GM10266 (cell line): ENCODE measurements around the gene CHRM1.
A peak's percentile ranks its signal among the peaks of the same experiment; 100 is the strongest.

ENCODE experiments used
- DNase-seq: peaks from one replicate; pipeline ENCODE4 v3.0.0; 2012; ENCODE audit errors: extremely low spot score
- TF ChIP-seq, protein P1 (sequence below): IDR thresholded peaks from 2 replicates; pipeline ENCODE4 v1.5.1; 2012; ENCODE audit warnings: mild to moderate bottlenecking, low read depth; ENCODE audit not compliant: control insufficient read depth, insufficient read depth; ENCODE audit errors: missing control alignments

The CHRM1 gene

DNA sequence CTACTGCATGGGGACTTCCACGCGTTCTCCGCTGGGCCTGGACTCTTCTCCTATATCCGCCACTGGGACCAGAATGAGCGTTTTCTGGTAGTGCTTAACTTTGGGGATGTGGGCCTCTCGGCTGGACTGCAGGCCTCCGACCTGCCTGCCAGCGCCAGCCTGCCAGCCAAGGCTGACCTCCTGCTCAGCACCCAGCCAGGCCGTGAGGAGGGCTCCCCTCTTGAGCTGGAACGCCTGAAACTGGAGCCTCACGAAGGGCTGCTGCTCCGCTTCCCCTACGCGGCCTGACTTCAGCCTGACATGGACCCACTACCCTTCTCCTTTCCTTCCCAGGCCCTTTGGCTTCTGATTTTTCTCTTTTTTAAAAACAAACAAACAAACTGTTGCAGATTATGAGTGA, 32.8 kb downstream of the CHRM1 start:
- TF ChIP-seq, protein P1, sequence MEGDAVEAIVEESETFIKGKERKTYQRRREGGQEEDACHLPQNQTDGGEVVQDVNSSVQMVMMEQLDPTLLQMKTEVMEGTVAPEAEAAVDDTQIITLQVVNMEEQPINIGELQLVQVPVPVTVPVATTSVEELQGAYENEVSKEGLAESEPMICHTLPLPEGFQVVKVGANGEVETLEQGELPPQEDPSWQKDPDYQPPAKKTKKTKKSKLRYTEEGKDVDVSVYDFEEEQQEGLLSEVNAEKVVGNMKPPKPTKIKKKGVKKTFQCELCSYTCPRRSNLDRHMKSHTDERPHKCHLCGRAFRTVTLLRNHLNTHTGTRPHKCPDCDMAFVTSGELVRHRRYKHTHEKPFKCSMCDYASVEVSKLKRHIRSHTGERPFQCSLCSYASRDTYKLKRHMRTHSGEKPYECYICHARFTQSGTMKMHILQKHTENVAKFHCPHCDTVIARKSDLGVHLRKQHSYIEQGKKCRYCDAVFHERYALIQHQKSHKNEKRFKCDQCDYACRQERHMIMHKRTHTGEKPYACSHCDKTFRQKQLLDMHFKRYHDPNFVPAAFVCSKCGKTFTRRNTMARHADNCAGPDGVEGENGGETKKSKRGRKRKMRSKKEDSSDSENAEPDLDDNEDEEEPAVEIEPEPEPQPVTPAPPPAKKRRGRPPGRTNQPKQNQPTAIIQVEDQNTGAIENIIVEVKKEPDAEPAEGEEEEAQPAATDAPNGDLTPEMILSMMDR = no peak
- no peak for DNase-seq

DNA sequence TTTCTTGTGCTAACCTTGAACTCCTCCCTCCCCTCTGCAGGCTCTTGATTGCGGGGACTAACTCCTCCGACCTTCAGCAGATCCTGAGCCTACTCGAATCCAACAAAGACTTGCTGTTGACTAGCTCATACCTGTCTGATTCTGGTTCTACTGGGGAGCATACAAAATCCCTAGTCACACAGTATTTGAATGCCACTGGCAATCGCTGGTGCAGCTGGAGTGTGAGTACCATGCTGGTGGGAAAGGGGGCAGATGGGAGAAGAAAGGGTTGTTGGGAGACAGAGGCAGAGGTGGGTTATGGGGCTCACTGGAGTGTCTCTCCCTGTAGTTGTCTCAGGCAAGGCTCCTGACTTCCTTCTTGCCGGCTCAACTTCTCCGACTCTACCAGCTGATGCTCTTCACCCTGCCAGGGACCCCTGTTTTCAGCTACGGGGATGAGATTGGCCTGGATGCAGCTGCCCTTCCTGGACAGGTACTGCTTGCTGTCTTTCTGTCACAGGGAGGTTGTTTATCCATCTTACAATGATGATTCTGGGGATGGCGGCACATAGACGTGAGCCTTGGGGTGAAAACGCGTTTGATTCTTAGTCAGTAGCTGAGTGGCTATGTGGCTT, 35.9 kb downstream of the CHRM1 start:
- DNase-seq = no peak

GRCh38 chr11:62883673-62884072, 37.5 kb downstream of the CHRM1 start:
- no peak for DNase-seq
- TF ChIP-seq, protein P1 = no peak

More for the DNA sequence above, 35.9 kb downstream of the CHRM1 start:
- TF ChIP-seq, protein P1 = no peak

- DNase-seq = no peak
- TF ChIP-seq, protein P1 = no peak
These were observed 38.2 kb downstream of the CHRM1 start for GRCh38 chr11:62882788-62883501.

- TF ChIP-seq, protein P1 = no peak
- DNase-seq = no peak
These were observed 38.8 kb downstream of the CHRM1 start for GRCh38 chr11:62882431-62882749.

DNA sequence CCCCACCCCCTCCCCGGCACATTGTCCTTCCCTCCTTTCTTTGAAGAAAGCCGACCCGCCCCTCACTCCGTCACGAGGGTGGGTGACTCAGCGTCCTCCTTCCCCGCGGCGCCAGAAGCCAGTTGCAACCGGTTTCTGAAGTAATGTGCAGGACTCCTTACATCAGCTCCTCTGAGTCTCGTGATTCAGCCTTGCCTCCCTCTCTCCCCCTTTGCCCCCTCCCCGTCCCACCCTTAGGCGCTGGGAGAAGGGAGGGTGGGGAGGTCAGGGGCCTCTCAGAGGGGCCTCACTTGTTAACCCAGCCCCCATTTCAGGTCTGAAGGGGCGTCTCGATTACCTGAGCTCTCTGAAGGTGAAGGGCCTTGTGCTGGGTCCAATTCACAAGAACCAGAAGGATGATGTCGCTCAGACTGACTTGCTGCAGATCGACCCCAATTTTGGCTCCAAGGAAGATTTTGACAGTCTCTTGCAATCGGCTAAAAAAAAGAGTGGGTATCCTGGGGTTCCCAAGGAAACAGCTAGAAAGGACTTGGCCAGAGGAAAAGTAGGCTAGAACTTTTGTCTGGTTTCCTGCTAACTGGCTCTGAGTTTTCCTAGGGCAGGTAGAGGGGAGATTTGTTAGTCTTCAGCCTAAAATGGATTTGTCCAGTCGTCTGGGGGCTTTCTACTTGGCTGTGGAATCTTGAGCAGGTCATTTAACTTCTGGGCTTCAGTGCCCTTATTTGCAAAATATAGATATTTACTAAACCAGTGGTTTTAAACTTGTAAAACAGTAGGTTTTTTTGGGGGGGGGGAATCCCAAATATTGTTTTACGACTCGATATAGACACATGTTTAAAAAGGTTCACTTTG, 39.4 kb downstream of the CHRM1 start:
- peak; percentile 86 for DNase-seq
- TF ChIP-seq, protein P1 = no peak

DNA sequence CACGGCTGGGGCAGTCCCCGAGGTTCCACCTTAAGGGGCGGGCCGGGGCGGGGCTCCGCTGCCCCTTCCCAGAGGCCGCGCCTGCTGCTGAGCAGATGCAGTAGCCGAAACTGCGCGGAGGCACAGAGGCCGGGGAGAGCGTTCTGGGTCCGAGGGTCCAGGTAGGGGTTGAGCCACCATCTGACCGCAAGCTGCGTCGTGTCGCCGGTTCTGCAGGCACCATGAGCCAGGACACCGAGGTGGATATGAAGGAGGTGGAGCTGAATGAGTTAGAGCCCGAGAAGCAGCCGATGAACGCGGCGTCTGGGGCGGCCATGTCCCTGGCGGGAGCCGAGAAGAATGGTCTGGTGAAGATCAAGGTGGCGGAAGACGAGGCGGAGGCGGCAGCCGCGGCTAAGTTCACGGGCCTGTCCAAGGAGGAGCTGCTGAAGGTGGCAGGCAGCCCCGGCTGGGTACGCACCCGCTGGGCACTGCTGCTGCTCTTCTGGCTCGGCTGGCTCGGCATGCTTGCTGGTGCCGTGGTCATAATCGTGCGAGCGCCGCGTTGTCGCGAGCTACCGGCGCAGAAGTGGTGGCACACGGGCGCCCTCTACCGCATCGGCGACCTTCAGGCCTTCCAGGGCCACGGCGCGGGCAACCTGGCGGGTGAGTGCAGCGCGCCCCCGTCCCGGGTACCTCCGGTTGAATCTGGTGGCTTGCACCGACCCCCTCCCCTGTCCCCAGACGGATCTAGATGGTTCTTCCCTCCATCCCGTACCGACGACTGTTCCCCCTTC, 40.2 kb downstream of the CHRM1 start, which contains the start of gene SLC3A2:
Gene SLC3A2 (plus strand): TSS at position 94 of the 776 bp plus-strand sequence. CDS start 128 bp downstream, at position 222.
- TF ChIP-seq, protein P1 = peak; percentile 85
- peak; percentile 82 for DNase-seq
